Mucosa of gallbladder (tissue), 1 donor: ENCODE measurements around the gene NCBP2L. TPM values are rescaled to one million over a fixed set of nuclear protein-coding genes. Genes with fewer than 3 reads are reported as not detected.
A peak's percentile ranks its signal among the peaks of the same experiment; 100 is the strongest.

Experiments used
- DNase-seq: peaks from one replicate; pipeline ENCODE4 v3.0.0-alpha.2; 2020; ENCODE audit warnings: low spot score
- total RNA-seq: library from RNA; stranded (reverse); gene quantifications from one replicate; pipeline ENCODE4 v1.2.1, GENCODE V29; 2021
- donor health status: DM: no; HTN: no; CAD: no.

The NCBP2L gene
- not detected for total RNA-seq

DNA sequence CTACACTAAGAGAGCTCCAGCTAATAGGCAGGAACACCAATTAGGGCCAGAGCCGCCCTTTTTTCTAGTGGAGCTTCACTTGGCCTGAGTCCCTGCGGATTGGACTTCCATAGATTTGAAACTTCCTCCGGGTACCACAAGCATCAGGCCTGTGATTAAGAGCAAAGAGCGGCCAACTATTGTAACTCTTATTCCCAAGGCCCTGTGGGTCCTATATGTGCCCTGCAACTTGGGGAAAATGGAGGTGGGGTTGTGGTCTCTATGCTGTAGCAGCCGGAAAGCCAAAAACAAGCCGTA lies at the start of gene NCBP2L:
Gene NCBP2L, plus strand, starts transcription at position 198 of the 297 bp plus-strand sequence. CDS start 16,488 bp downstream, outside the sequence.
- no peak for DNase-seq

GRCh38 chrX:107728371-107729099 lies 49.0 kb upstream of the NCBP2L start:
- DNase-seq = no peak

DNA sequence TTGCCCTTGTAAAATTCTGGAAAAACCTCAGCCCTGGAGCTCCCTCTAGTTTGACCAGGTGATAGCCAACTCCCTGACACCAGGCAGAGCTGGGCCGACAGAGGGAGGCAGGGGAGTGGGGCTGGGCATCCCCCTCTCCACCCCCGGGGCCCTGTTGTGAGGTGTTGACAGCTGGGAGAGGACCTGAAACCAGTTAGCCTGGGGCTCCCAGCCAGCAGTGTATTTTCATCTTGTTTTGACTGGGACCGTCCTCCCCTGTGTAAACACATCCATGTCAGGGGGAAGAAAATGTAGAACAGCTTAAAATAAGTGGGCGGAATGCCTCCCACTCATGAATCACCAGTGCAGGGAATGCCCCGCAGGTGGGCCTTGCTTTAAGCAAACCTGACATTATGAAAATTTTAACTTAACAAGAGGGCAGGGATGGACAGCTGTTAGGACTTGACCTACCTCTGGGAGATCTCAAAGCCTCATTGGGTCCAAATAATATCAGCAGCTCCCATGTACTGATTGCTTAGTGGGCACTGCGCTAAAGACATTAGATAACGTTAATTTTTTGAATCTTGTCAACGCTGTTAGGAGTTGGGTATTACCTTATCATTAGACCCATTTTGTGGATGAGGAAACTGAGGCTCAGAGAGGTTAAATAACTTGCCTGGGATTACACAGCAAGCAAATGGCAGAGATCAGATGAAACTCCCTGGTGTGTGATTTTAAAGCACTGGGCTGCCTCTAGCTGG lies 47.8 kb upstream of the NCBP2L start:
- no peak for DNase-seq

DNA sequence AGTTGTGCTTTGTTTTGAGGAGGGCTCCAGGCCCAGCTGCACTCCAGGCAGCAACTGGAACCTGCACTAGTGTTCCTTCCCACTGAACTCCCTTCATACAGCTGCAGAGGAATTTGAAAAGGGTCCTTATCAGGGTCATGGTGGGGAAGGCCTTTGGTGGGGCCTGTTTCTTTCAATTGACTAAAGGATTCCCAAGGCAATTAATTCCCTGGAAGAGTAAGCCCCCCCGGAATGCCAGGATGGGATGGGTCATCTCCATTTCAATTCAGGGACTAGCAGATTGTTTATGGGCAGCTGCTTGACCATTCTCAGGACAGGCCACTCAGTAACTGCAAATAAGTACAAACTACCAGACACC lies 47.3 kb upstream of the NCBP2L start:
- no peak for DNase-seq

- DNase-seq = no peak
These were observed 46.4 kb upstream of the NCBP2L start for GRCh38 chrX:107730991-107731766.

DNA sequence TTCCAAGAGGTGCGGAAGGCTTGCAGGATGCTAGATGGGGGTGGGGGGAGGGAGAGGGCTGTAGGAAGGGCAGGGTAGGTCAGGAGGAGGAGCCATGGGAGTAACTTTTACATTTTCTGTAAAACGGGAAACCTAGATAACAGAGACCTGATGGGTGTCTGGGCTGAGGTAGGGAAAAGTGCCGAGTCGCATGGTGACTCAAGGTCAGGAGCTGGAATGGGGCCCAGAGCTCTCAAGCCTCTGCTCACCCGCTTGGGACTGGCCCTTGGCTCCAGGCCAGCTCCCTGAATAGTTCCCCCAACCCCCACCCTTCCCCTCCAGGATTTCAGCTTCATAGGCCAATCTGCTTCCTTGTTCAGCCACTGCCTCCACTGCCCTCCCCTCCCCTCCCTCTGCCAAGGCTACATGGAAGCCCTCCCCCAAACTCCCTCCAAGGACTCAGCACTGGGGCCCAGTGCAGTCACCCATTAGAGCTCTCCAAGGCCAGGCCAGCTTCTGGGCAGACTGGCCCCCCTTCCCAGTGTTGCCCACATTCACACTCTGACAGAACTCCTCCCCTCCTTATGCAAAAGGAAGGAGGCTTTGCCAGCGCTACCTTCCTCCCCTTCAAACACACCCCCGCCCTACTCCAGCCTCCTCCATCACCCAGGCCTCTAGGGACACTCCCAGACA lies 45.6 kb upstream of the NCBP2L start:
- DNase-seq = peak; percentile 88

DNA sequence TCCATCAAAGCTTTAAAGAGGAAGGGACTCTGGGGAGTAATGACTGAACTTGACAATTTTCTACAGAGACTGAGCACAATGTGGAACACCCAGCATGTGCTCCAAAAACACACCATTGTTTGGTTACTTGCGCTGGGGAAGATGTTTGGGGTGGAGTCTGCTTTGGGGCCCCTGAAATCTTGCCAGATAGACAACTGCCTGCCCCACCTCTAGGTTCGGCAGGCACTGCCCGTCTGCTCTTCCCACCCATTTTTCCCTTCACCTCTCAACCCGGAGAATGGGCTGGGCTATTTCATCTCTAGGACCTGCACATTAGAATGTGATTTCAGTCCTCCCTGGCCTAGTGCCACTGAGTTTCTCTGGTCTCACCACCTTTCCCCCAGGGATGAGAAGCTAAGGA lies 43.8 kb upstream of the NCBP2L start:
- DNase-seq = no peak

- no peak for DNase-seq
These were observed 42.9 kb upstream of the NCBP2L start for GRCh38 chrX:107734646-107735045.

DNA sequence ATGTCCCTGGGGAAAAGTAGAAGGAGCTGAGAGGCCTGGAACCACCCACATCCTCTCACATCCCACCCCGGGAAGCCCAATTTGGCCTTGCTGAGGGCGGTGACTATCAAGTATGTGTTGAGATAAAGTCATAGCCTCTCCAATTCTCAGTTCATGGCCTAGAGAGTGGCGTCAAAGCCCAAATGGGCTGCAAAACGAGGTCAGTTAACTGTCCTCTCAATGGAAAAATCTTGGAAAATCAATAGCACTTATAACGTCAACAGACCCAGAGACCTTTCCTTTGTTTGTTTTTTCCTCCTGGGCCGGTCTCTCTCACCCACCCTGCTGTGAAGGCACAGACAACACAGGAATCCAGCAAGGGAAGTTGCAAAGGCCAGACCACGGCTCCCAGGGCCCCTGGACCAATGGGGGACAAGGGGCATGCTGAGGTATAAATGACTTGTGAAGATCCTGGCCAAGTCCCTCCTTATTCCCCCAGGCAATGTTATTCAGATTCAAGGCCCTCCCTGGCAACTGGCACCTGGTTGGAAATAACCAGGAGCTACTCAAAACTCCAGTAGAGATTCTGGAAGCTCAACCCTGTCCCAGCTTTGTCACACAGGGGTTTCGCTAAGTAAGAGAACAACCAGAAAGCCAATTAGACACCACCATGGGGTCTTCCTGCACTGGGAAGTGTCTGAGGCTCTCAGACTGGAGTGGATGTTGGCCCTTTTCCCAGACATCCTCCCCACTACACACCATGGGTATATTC lies 40.6 kb upstream of the NCBP2L start:
- no peak for DNase-seq

DNA sequence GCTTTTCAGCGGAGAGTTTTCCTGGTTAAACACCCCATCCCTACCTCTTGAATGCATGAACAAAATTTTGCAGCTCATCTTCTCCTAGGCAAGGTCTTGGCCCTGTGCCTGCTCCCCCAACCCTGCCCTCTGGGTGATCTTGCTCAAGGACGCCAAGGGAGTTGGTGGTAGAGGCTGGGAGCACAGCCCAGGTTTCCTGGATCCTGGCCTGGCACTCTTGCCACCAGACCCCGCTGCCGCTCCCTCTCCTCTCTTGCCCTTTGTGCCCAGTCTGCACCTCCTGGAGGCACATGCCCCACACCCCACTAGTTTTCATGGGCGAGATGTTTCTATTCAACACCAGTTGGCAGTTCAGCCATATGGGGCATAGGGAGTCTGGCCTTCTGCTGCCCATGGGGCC lies 39.3 kb upstream of the NCBP2L start:
- DNase-seq = no peak

DNA sequence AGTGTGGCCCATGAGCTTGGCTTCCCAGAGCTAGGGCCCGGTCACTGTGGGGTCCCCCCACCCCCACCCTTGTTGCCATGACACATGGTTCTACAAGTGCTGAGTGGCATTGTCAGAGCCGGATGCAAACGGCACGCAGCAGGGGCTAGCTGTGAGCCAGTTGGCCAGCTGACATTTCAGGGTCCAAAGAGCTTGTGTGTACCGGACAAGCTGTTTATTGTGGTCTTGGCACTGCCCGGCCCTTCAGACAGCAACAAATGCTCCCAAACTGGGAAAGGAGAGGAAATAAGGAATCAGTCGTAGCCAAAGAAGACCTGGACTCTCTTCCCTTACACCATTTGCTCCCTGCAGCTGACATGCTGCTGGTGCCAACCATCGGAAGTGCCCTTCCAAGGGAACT lies 38.8 kb upstream of the NCBP2L start:
- no peak for DNase-seq

GRCh38 chrX:107739541-107739940 lies 38.0 kb upstream of the NCBP2L start:
- no peak for DNase-seq

GRCh38 chrX:107741404-107741790 lies 36.1 kb upstream of the NCBP2L start:
- DNase-seq = no peak

GRCh38 chrX:107742700-107743191 lies 34.8 kb upstream of the NCBP2L start:
- no peak for DNase-seq

DNA sequence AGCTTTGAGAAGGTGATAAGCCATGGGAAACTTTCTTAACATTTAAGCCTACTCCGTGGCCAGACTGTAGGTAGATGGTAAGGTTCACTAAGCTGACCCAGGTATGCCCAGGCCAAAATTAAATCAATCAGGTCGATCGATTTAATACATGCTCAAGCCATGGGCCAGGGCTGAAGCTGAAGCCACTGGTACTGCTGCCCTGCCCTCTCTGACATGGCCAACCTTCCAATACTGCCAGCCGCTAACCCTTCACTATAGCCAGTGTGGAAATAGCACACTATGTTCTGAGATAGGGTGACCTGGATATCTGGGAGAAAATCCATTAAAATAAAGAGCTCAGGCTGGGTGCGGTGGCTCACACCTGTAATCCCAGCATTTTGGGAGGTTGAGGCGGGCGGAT lies 33.5 kb upstream of the NCBP2L start:
- DNase-seq = no peak

- no peak for DNase-seq
These were observed 32.7 kb upstream of the NCBP2L start for GRCh38 chrX:107744868-107745267.

DNA sequence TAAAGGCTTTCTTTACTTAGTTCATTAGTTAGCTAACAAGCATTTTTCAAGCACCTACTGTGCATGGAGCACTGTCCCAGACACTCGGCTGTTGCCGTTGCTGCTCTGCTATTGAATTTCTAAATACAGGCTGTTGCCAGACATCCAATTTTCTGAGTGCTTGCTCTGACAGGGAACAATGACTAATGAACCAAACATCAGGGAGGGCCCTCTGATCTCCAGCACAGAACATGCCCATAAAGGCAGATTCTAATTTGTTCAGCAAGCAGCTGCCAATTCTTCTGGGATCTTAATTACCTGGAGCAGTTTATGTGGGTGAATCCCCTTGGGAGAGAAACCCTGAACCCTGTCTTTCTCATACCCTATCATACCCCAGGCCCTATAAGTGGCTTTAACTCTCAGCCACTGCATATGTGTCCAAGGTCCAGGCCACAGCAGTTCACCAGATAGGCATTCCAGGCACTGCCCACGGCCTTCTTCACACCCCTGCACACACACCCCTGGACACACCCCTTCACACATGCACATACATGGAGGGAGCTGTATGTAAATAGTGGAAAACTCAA lies 29.9 kb upstream of the NCBP2L start:
- DNase-seq = no peak

DNA sequence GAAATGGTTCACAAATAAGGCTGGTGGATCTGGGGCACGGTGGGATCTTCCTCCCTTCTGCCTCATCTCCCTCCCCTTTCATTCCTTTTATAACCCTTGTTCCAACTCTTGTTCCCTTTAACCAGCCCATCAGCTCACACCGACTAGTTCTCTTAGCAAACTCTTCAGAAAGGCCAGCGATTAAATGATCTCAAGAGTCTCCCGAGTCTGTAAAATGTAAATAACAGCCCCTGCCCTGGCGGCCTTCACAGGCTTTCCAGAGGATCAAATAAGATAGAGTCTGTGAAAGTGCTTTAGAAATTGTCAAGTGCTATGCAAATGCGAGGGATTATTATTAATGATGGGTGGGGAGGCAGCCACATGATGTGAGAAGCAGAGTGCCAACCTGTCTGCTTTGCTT lies 29.0 kb upstream of the NCBP2L start:
- no peak for DNase-seq

GRCh38 chrX:107750263-107750662 lies 27.3 kb upstream of the NCBP2L start:
- no peak for DNase-seq

- no peak for DNase-seq
These were observed 26.6 kb upstream of the NCBP2L start for GRCh38 chrX:107750861-107751445.

DNA sequence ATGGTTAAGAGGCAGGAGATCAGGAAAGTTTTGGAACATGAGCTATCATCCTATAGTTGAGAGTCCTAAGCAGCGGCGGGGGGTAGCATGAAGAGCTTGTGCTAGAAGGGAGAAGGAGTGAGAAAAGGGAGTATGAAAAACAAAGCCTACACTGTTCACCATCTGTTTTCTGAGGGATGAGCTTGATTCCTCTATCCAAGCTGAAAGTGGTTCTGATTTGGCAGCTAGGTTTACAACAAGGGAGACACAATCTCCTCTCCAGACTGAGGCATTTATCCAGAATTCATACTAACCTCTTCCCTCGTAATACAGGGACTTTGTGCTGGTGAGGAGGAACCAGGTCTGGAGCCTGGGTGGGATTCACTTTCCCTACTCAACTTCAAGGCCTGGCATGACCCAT lies 25.5 kb upstream of the NCBP2L start:
- no peak for DNase-seq
